Fibroblast of pulmonary artery (primary cell): ENCODE results near the gene GPR142.

Experiments used
- DNase-seq: peaks from one replicate; pipeline ENCODE4 v3.0.0-alpha.2; 2010; ENCODE audit warnings: low read depth
- H3K4me3 ChIP-seq: replicated peaks from 2 replicates; pipeline ENCODE4 v1.5.1; 2011; ENCODE audit warnings: low read depth, mild to moderate bottlenecking, control low read depth, low read length, moderate library complexity
- CTCF ChIP-seq: IDR thresholded peaks from 2 replicates; pipeline ENCODE4 v1.5.1; 2011; ENCODE audit warnings: mild to moderate bottlenecking, control low read depth, low read length, inconsistent platforms; ENCODE audit errors: missing control alignments

GPR142 gene

GRCh38 chr17:74391771-74392170 lies 24.5 kb downstream of the GPR142 start:
- H3K4me3 ChIP-seq: no peak overlapping the region
- no peak for DNase-seq
- TF ChIP-seq CTCF: no peak

- no peak for TF ChIP-seq CTCF
- no peak for DNase-seq
- H3K4me3 ChIP-seq: no peak overlapping the region
Measured at GRCh38 chr17:74392848-74393247, 25.5 kb downstream of the GPR142 start.

- H3K4me3 ChIP-seq: no peak overlapping the region
- no peak for TF ChIP-seq CTCF
- no peak for DNase-seq
Measured at GRCh38 chr17:74393346-74393942, 26.1 kb downstream of the GPR142 start.

- DNase-seq: no peak
- no peak overlapping the region for H3K4me3 ChIP-seq
- TF ChIP-seq CTCF: no peak
Measured at GRCh38 chr17:74394275-74394950, 27.1 kb downstream of the GPR142 start.

- H3K4me3 ChIP-seq: no peak overlapping the region
- TF ChIP-seq CTCF: no peak
- DNase-seq: no peak
Measured at GRCh38 chr17:74394977-74395376, 27.7 kb downstream of the GPR142 start.

- no peak overlapping the region for H3K4me3 ChIP-seq
- DNase-seq: no peak
- TF ChIP-seq CTCF: no peak
Measured at GRCh38 chr17:74396567-74396966, 29.3 kb downstream of the GPR142 start.

GRCh38 chr17:74402048-74402447 lies 34.7 kb downstream of the GPR142 start:
- TF ChIP-seq CTCF: no peak
- no peak for DNase-seq
- H3K4me3 ChIP-seq: no peak overlapping the region
